HepG2 (cell line): ENCODE measurements around the gene ITCH. TPM values are rescaled to one million over a fixed set of nuclear protein-coding genes. Genes with fewer than 3 reads are reported as not detected.

Experiments
- ATAC-seq: fragments of 200-7000 bp; cut with Tn5 transposase; 3 replicates; pipeline ENCODE4 v1.9.1; 2020; ENCODE audit warnings: mild to moderate bottlenecking, moderate library complexity
- Bru-seq: library from RNA; stranded (reverse); fragments of 400-500 nt; gene quantifications from one replicate; lab custom pipeline; 2021; lab: Mats Ljungman, UMichigan
- BruChase-seq, 2 experiments: library from RNA; stranded (reverse); fragments of 400-500 nt; gene quantifications; one replicate each; lab custom pipeline; 2021; lab: Mats Ljungman, UMichigan
- BruUV-seq: library from RNA; stranded (reverse); fragments of 400-500 nt; replicated peaks from 2 replicates; lab custom pipeline; 2021; lab: Mats Ljungman, UMichigan
- CTCF ChIA-PET: fragments of 300-600 bp; formaldehyde crosslinking; extraction: SDS; loops from one replicate; lab custom pipeline; 2021; ENCODE audit warnings: low total read pairs, inconsistent platforms, low intra/inter-chr PET ratio; lab: Yijun Ruan, JAX
- POLR2A ChIA-PET: fragments of 350-600 bp; sonication (Branson Sonifier 250); formaldehyde crosslinking; loops from one replicate; lab custom pipeline; 2020; ENCODE audit warnings: antibody characterized with exemption, inconsistent platforms; lab: Yijun Ruan, JAX
- DNase-seq: peaks from one replicate; pipeline ENCODE4 v3.0.0-alpha.2; 2015; ENCODE audit warnings: low spot score
- FAIRE-seq: peaks from 3 replicates; lab custom pipeline; 2011; peaks lifted over from hg19 to GRCh38; lab: Jason Lieb, UNC
- H2AFZ ChIP-seq: one replicate; pipeline ENCODE4 v1.6.1; 2011; ENCODE audit warnings: low read length, inconsistent platforms
- H3K27ac ChIP-seq: fragments of 300-600 bp; 3 replicates; pipeline ENCODE4 v1.8.0; 2011; ENCODE audit warnings: mixed run types, mild to moderate bottlenecking, mixed read lengths, low read length, inconsistent platforms; ENCODE audit not compliant: insufficient read depth; ENCODE audit errors: extremely low read length
- H3K27me3 ChIP-seq, 2 experiments: fragments of 200-600 bp in 1 of 2; 2 replicates in 1 of 2; 3 replicates in 1 of 2; pipeline versions ENCODE4 v1.6.0 to v1.8.0; 2011; ENCODE audit warnings: low read length in 2 of 2, mild to moderate bottlenecking in 2 of 2, moderate library complexity in 2 of 2, inconsistent platforms in 1 of 2; ENCODE audit not compliant: insufficient read depth in 2 of 2, control insufficient read depth in 1 of 2
- H3K36me3 ChIP-seq, 2 experiments: fragments of 200-600 bp in 1 of 2; replicated peaks in 1 of 2; 2 replicates in 1 of 2; 3 replicates in 1 of 2; pipeline versions ENCODE4 v1.5.1 to v1.8.0; 2011; ENCODE audit warnings: low read length in 2 of 2, inconsistent platforms in 1 of 2; ENCODE audit not compliant: insufficient read depth in 2 of 2, control insufficient read depth in 1 of 2
- H3K4me1 ChIP-seq: 2 replicates; pipeline ENCODE4 v1.5.1; 2012; ENCODE audit warnings: low read length, inconsistent platforms; ENCODE audit not compliant: insufficient read depth
- H3K4me2 ChIP-seq: 2 replicates; pipeline ENCODE4 v1.6.0; 2011; ENCODE audit warnings: low read depth, low read length, inconsistent platforms
- H3K4me3 ChIP-seq, 3 experiments: fragments of 200-600 bp in 1 of 3; sonication (generic), shearing (Covaris generic) in 1 of 3; replicated peaks in 1 of 3; 2 replicates each; pipeline ENCODE4 v1.5.1; 2011 to 2016; ENCODE audit warnings: low read length in 3 of 3, inconsistent platforms in 2 of 3, low read depth in 2 of 3, mild to moderate bottlenecking in 2 of 3, control low read depth in 1 of 3, mixed read lengths in 1 of 3; ENCODE audit not compliant: insufficient read depth in 1 of 3
- H3K79me2 ChIP-seq: one replicate; pipeline ENCODE4 v1.6.1; 2011; ENCODE audit warnings: low read length, inconsistent platforms; ENCODE audit not compliant: insufficient read depth
- H3K9ac ChIP-seq: 2 replicates; pipeline ENCODE4 v1.6.0; 2011; ENCODE audit warnings: mild to moderate bottlenecking, low read depth, low read length, inconsistent platforms; ENCODE audit not compliant: insufficient read depth
- H3K9me3 ChIP-seq: 2 replicates; pipeline ENCODE4 v1.5.1; 2012; ENCODE audit warnings: mild to moderate bottlenecking, low read length
- H4K20me1 ChIP-seq: 2 replicates; pipeline ENCODE4 v1.6.0; 2011; ENCODE audit warnings: inconsistent platforms, mild to moderate bottlenecking, low read length, moderate library complexity; ENCODE audit not compliant: insufficient read depth
- CAMTA2 ChIP-seq: sonication (generic); formaldehyde crosslinking; IDR thresholded peaks from 2 replicates; pipeline ENCODE4 v1.4.0; 2020; ENCODE audit warnings: mild to moderate bottlenecking, missing genetic modification reagents, borderline replicate concordance
- CCAR2 ChIP-seq: fragments of 200-400 bp; formaldehyde crosslinking; optimal IDR thresholded peaks from 2 replicates; pipeline ENCODE3; 2018; ENCODE audit warnings: low read depth, mild to moderate bottlenecking, low read length, moderate library complexity
- DRAP1 ChIP-seq: IDR thresholded peaks from 2 replicates; pipeline ENCODE4 v1.6.1; 2016; ENCODE audit warnings: missing genetic modification reagents, missing compliant biosample characterization
- ELK4 ChIP-seq: sonication (generic); formaldehyde crosslinking; IDR thresholded peaks from 2 replicates; pipeline ENCODE4 v1.9.0; 2021; ENCODE audit warnings: missing genetic modification reagents, borderline replicate concordance
- IKZF4 ChIP-seq: sonication (generic); formaldehyde crosslinking; IDR thresholded peaks from 2 replicates; pipeline ENCODE4 v1.5.1; 2020; ENCODE audit warnings: borderline replicate concordance, mild to moderate bottlenecking, low read depth, missing genetic modification reagents; ENCODE audit errors: not compliant biosample characterization
- KDM1A ChIP-seq: IDR thresholded peaks from 2 replicates; pipeline ENCODE4 v1.6.1; 2016; ENCODE audit warnings: missing compliant biosample characterization
- MTA3 ChIP-seq: sonication (generic); formaldehyde crosslinking; IDR thresholded peaks from 2 replicates; pipeline ENCODE4 v1.4.0; 2020; ENCODE audit warnings: missing genetic modification reagents
- NBN ChIP-seq: fragments of 450-650 bp; conservative IDR thresholded peaks from 2 replicates; pipeline ENCODE4 v1.6.1; 2017
- TAF1 ChIP-seq: sonication (generic); formaldehyde crosslinking; IDR thresholded peaks from 2 replicates; pipeline ENCODE4 v1.4.0; 2020; ENCODE audit warnings: missing genetic modification reagents
- ZNF530 ChIP-seq: sonication (generic); formaldehyde crosslinking; IDR thresholded peaks from 2 replicates; pipeline ENCODE4 v1.5.0; 2020; ENCODE audit warnings: low read depth, mild to moderate bottlenecking, missing genetic modification reagents
- ZNF570 ChIP-seq: sonication (generic); formaldehyde crosslinking; IDR thresholded peaks from 2 replicates; pipeline ENCODE4 v1.4.0; 2020; ENCODE audit warnings: mild to moderate bottlenecking, missing genetic modification reagents, borderline replicate concordance
- ZNF574 ChIP-seq: sonication (generic); formaldehyde crosslinking; IDR thresholded peaks from 2 replicates; pipeline ENCODE4 v1.4.0; 2020; ENCODE audit warnings: missing genetic modification reagents
- ZNF605 ChIP-seq: sonication (generic); formaldehyde crosslinking; IDR thresholded peaks from 2 replicates; pipeline ENCODE4 v1.8.0; 2022; ENCODE audit warnings: mild to moderate bottlenecking, missing genetic modification reagents
- ZNF670 ChIP-seq: sonication (generic); formaldehyde crosslinking; IDR thresholded peaks from 2 replicates; pipeline ENCODE4 v1.8.0; 2022; ENCODE audit warnings: mild to moderate bottlenecking, missing genetic modification reagents, borderline replicate concordance
- ZNF7 ChIP-seq: IDR thresholded peaks from 2 replicates; pipeline ENCODE4 v1.6.1; 2016; ENCODE audit warnings: missing biosample characterization, missing genetic modification reagents
- WGBS: methylation state at CpG from one replicate; pipeline ENCODE4 v1.1.6; 2017; ENCODE audit warnings: low lambda C conversion rate; 5-methylcytosine and 5-hydroxymethylcytosine counted together
- in situ Hi-C: cut with HindIII; loops from 2 replicates; pipeline ENCODE4 v1.10.0; 2017; ENCODE audit warnings: low pct_unique_long_range_greater_than_20kb; ENCODE audit not compliant: extremely low pct_ligation_motif_present
- intact Hi-C: fragments of 100-400 bp; cut with micrococcal nuclease; formaldehyde crosslinking; loops from one replicate; pipeline ENCODE4 v1.10.0; 2022; ENCODE audit not compliant: unreplicated experiment
- long read RNA-seq, 2 experiments: library from RNA in 1 of 2; library from polyadenylated mRNA in 1 of 2; stranded (forward) in 1 of 2; unstranded in 1 of 2; transcript quantifications; one replicate each; pipeline ENCODE4 v2.0.0, GENCODE V29; 2019 to 2022
- polyA minus RNA-seq, 3 experiments: library from RNA; depleted of rRNA, polyadenylated mRNA; stranded (reverse); fragments of >200 nt; gene quantifications; 2 replicates each; pipeline ENCODE4 v1.2.3, GENCODE V29; 2011; ENCODE audit warnings: low replicate concordance in 1 of 3
- polyA plus RNA-seq, 8 experiments: library from polyadenylated mRNA; depleted of rRNA in 3 of 8; stranded (reverse) in 7 of 8; unstranded in 1 of 8; fragments of >200 nt; fragmentation: Illumina TruSeq in 4 of 8; extraction: Trizol in 4 of 8; gene quantifications; 2 replicates each; pipeline versions ENCODE4 v1.2.1 to v1.2.3, GENCODE V29; 2011 to 2016; ENCODE audit warnings: low read depth in 4 of 8, missing spikeins in 1 of 8, mixed read lengths in 1 of 8; ENCODE audit not compliant: insufficient read depth in 1 of 8
- total RNA-seq, 5 experiments: library from RNA; depleted of rRNA; stranded (reverse); fragments of >200 nt; fragmentation: Illumina TruSeq; extraction: Trizol; gene quantifications; 2 replicates each; pipeline ENCODE4 v1.2.3, GENCODE V29; 2016; ENCODE audit warnings: low read depth in 1 of 5

ITCH gene
- 112 and 162 TPM in 2 replicates for total RNA-seq (2016; rRNA removed; fragmentation: Illumina TruSeq; extraction: Trizol)
- 73.1 and 80.6 TPM in 2 replicates for total RNA-seq (2016; cell fraction: cytosol; rRNA removed; fragmentation: Illumina TruSeq; extraction: Trizol; ENCODE audit: low read depth)
- 111 and 151 TPM in 2 replicates for total RNA-seq (2016; cell fraction: insoluble cytoplasmic fraction; rRNA removed; fragmentation: Illumina TruSeq; extraction: Trizol)
- total RNA-seq (2016; cell fraction: membrane; rRNA removed; fragmentation: Illumina TruSeq; extraction: Trizol) = 75.4 and 81.7 TPM in 2 replicates
- total RNA-seq (2016; cell fraction: nucleus; rRNA removed; fragmentation: Illumina TruSeq; extraction: Trizol) = 124 and 131 TPM in 2 replicates
- polyA plus RNA-seq (2011; rRNA removed) = 17.4 and 20.5 TPM in 2 replicates
- polyA plus RNA-seq (2011; cell fraction: cytosol; rRNA removed) = 7.4 and 12.7 TPM in 2 replicates
- polyA plus RNA-seq (2011; cell fraction: nucleus; rRNA removed) = 12.2 and 17.3 TPM in 2 replicates
- 44.6 and 45.2 TPM in 2 replicates for polyA plus RNA-seq (2012)
- 5.3 and 6.3 TPM in 2 replicates for polyA plus RNA-seq (2016; cell fraction: cytosol; fragmentation: Illumina TruSeq; extraction: Trizol; ENCODE audit: low read depth)
- polyA plus RNA-seq (2016; cell fraction: insoluble cytoplasmic fraction; fragmentation: Illumina TruSeq; extraction: Trizol; ENCODE audit: low read depth) = 65.3 and 70.7 TPM in 2 replicates
- 15.2 and 15.3 TPM in 2 replicates for polyA plus RNA-seq (2016; cell fraction: membrane; fragmentation: Illumina TruSeq; extraction: Trizol; ENCODE audit: low read depth)
- 55.0 and 61.2 TPM in 2 replicates for polyA plus RNA-seq (2016; cell fraction: nucleus; fragmentation: Illumina TruSeq; extraction: Trizol; ENCODE audit: insufficient read depth, low read depth)
- polyA minus RNA-seq (2011; rRNA and poly(A)+ RNA removed; ENCODE audit: low replicate concordance) = 30.6 and 37.6 TPM in 2 replicates
- polyA minus RNA-seq (2011; cell fraction: cytosol; rRNA and poly(A)+ RNA removed) = 38.7 and 40.1 TPM in 2 replicates
- 79.4 and 86.2 TPM in 2 replicates for polyA minus RNA-seq (2011; cell fraction: nucleus; rRNA and poly(A)+ RNA removed)
- percentile 95 among the genes with signal in this experiment for Bru-seq, nascent RNA
- BruChase-seq, experiment 1, labeled RNA remaining after a 6-hour chase = percentile 92 among the genes with signal in this experiment
- BruChase-seq, experiment 2, labeled RNA remaining after a 2-hour chase = percentile 93 among the genes with signal in this experiment
- long read RNA-seq, experiment 1, full-length matches to known transcripts = 3 of 24 reads
- long read RNA-seq, experiment 1, partial matches to known transcripts = 7 of 24 reads
- long read RNA-seq, experiment 1, other reads (novel, unspliced or antisense) = 14 of 24 reads
- long read RNA-seq, experiment 2, full-length matches to known transcripts = 9 of 61 reads
- long read RNA-seq, experiment 2, partial matches to known transcripts = 10 of 61 reads
- long read RNA-seq, experiment 2, other reads (novel, unspliced or antisense) = 42 of 61 reads

- ChIA-PET POLR2A (interaction anchor here (0.7 to 3.8 kb wide), 34 partner anchors 9 to 370 kb away, joined by 3 to 105 read pairs (median 6); partner anchors contain the start of genes AHCY, DYNLRB1 and PIGU), CTCF (interaction anchor here (0.6 to 1.6 kb wide), 4 partner anchors 50 to 114 kb away, joined by 3 to 5 read pairs (median 4); no protein-coding TSS in a partner anchor)
- DNase-seq (peak; percentile 97), ATAC-seq (peak; percentile 98), FAIRE-seq (peak; percentile 77)
- peak within 1 kb of the TSS; percentile 78 for H3K27ac ChIP-seq
- BruUV-seq = no TSS peak
- H3K4me3 ChIP-seq = peak within 1 kb of the TSS; percentile 89 to 100 (median 95)
- peaks cover 27% of the 10 kb centered on the region for H4K20me1 ChIP-seq
- peaks cover 48% of the 10 kb centered on the region for H3K79me2 ChIP-seq
- H3K9ac ChIP-seq = peak within 1 kb of the TSS; percentile 92
- in situ Hi-C loops (loop anchor here (5.0 kb wide), 1 partner anchor 51 kb away; no protein-coding TSS in a partner anchor), intact Hi-C loops (loop anchor here (1.0 to 2.0 kb wide), 2 partner anchors 18 to 51 kb away; no protein-coding TSS in a partner anchor)
- no peaks in the 10 kb centered on the region for H3K9me3 ChIP-seq
- 1% methylated on average over 32 of the region's 32 CpGs for WGBS
- H3K27me3 ChIP-seq = no peaks in the 10 kb centered on the region; a peak in 1 of 5 replicates
- H2AFZ ChIP-seq = peak within 1 kb of the TSS; percentile 59
- no peaks in the 10 kb centered on the region for H3K36me3 ChIP-seq
- H3K4me1 ChIP-seq = peaks cover 58% of the 10 kb centered on the region
- peak within 1 kb of the TSS; percentile 90 for H3K4me2 ChIP-seq
- TF ChIP-seq CCAR2 = peak; percentile 39
- TF ChIP-seq MTA3 (CRISPR knock-in tag) = no peak
- no peak for TF ChIP-seq ZNF7
- no peak for TF ChIP-seq ELK4 (CRISPR knock-in tag)
- 0 out of 2 replicates have a peak, but pooled peaks have one; percentile 44 for TF ChIP-seq CAMTA2 (CRISPR knock-in tag)
- TF ChIP-seq ZNF574 (CRISPR knock-in tag) = peak; percentile 88
- no peak for TF ChIP-seq ZNF570
- peak; percentile 93 for TF ChIP-seq TAF1
- TF ChIP-seq KDM1A = no peak
- peak; percentile 97 for TF ChIP-seq DRAP1 (CRISPR knock-in tag)
- TF ChIP-seq ZNF670 (CRISPR knock-in tag) = no peak
- TF ChIP-seq ZNF530 = no peak
- no peak for TF ChIP-seq NBN
- no peak for TF ChIP-seq IKZF4 (CRISPR knock-in tag)
- peak; percentile 87; the same call in 1 of the 2 replicates for TF ChIP-seq ZNF605
Observed at GRCh38 chr20:34363062-34363464, at the start of gene ITCH. ITCH (plus strand) TSS chr20:34363273; CDS start chr20:34393812, 30,539 bp downstream.
